GM18507 (cell line): ENCODE data around the gene LGSN.
"Not testable (repeated sequence)": the region's sequence is repeated elsewhere in the genome, so short reads cannot be mapped to it uniquely, and the experiment has no call there.

Experiments
- DNase-seq: peaks from one replicate; pipeline ENCODE4 v3.0.0; 2011; ENCODE audit warnings: low read depth; ENCODE audit not compliant: insufficient read length; ENCODE audit errors: extremely low spot score
- FAIRE-seq: peaks from 2 replicates; lab custom pipeline; 2011; peaks lifted over from hg19 to GRCh38; lab: Jason Lieb, UNC

Gene LGSN, protein sequence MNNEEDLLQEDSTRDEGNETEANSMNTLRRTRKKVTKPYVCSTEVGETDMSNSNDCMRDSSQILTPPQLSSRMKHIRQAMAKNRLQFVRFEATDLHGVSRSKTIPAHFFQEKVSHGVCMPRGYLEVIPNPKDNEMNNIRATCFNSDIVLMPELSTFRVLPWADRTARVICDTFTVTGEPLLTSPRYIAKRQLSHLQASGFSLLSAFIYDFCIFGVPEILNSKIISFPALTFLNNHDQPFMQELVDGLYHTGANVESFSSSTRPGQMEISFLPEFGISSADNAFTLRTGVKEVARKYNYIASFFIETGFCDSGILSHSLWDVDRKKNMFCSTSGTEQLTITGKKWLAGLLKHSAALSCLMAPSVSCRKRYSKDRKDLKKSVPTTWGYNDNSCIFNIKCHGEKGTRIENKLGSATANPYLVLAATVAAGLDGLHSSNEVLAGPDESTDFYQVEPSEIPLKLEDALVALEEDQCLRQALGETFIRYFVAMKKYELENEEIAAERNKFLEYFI

GRCh38 chr6:63319939-63320338, at the start of gene LGSN:
LGSN (minus strand) TSS chr6:63319983; CDS start chr6:63319943, 40 bp downstream.
- FAIRE-seq (no peak), DNase-seq (no peak)

GRCh38 chr6:63368347-63368746, 48.6 kb upstream of the LGSN start:
- FAIRE-seq, result no peak

DNA sequence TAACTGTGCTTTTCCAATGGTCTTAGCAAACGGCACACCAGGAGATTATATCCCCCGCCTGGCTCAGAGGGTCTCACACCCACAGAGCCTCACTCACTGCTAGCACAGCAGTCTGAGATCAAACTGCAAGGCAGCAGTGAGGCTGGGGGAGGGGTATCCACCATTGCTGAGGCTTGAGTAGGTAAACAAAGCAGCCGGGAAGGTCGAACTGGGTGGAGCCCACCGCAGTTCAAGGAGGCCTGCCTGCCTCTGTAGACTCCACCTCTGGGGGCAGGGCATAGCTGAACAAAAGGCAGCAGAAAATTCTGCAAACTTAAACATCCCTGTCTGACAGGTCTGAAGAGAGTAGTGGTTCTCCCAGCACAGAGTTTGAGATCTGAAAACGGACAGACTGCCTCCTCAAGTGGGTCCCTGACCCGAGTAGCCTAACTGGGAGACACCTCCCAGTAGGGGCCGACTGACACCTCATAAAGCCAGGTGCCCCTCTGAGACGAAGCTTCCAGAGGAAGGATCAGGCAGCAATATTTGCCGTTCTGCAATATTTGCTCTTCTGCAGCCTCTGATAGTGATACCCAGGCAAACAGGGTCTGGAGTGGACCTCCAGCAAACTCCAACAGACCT, 42.8 kb upstream of the LGSN start:
- FAIRE-seq, DNase-seq: not testable (repeated sequence)

More at GRCh38 chr6:63368347-63368746, 48.6 kb upstream of the LGSN start:
- no peak for DNase-seq

GRCh38 chr6:63357384-63357783, 37.6 kb upstream of the LGSN start:
- FAIRE-seq, DNase-seq: not testable (repeated sequence)

GRCh38 chr6:63355632-63356031, 35.8 kb upstream of the LGSN start:
- FAIRE-seq, result no peak

DNA sequence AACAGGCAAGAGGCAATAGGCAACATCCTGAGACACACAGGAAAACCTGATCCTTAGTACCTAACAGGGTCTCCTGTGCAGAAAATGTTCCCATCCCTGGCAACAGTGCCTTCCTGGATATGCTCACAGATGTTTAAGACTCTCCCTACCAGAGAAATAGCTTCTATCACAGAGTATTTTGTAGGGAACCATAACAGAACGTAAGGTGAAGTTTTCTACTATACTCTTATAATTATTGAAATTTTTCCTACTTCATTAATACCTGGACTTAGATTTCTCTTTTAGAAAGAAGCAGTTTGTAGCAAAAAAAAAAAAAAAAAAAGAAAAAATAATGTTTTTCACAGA, 33.5 kb upstream of the LGSN start:
- FAIRE-seq (no peak), DNase-seq (no peak)

More at GRCh38 chr6:63355632-63356031, 35.8 kb upstream of the LGSN start:
- no peak for DNase-seq

- DNase-seq (peak; percentile 32), FAIRE-seq (peak; percentile 97)
These were observed 32.9 kb upstream of the LGSN start for GRCh38 chr6:63352544-63353285.

DNA sequence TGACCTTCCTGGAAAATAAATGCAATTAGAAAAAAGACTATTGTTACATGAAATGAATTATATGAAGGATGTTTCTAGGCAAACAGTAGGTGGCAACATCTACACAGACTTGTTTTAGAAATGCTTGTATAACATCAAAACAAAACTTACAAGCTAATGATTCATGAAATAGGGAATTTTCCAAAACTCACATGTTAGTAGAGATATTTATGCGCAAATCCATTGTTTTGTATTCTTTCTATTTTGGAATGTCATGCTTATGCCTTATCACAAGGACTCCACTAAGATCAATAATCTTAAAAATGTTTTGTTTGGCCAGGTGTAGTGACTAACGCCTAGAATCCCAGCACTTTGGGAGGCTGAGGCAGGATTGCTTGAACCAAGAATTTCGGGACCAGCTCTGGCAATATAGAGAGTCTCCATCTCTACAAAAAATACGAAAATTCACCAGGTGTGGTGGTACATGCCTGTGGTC, 32.3 kb upstream of the LGSN start:
- no peak for FAIRE-seq
- DNase-seq, result peak; percentile 5

GRCh38 chr6:63349401-63349800, 29.6 kb upstream of the LGSN start:
- no peak for DNase-seq
- FAIRE-seq, result no peak

- no peak for FAIRE-seq
These were observed 29.1 kb upstream of the LGSN start for GRCh38 chr6:63348836-63349235.

DNA sequence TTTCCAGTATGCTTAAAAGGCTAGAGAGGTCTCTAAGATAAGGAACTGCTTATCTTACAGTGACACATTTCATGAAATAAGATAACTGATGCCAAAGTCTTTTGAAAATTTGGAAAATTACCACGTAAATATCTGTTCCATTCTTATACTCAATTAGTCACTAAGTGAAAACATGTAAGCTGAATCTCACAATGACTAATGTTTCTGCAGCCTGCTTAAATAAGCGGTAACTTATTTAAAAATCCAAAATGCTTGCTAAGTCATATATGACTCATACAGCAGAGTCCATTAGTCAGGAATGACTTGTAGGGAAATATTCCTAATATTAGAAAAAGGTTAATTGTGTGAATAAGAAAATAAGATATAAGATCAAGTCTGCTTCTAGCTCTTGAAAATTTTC, 27.8 kb upstream of the LGSN start:
- FAIRE-seq, result peak; percentile 12

More at GRCh38 chr6:63348836-63349235, 29.1 kb upstream of the LGSN start:
- no peak for DNase-seq

DNA sequence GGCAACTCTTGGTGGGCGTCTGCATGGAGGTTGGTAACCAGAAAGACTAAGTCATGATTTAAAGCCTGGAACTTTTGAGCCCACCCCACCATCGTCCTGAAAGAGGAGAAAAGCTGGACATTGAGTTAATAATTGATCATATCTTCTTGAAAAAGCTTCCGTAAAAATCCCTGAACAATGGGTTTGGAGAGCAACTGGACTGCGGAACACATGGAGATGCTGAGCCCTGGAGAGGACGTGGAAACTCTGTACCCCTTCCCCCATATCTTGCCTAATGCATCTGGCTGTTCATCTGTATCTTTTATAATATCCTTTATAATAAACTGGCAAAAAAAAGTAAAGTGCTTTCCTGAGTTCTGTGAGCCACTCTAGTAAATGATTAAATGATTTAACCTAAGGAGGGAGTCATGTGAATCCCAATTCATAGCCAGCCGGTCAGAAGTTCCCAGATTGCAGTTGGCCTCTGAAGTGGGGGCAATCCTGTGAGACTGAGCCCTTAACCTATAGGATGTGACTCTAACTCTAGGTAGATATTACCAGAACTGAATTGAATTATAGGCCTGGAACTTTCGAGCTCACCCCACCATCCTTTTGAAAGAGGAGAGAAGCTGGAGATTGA, 26.5 kb upstream of the LGSN start:
- DNase-seq, result no peak
- no peak for FAIRE-seq

More for the DNA sequence above, 27.8 kb upstream of the LGSN start:
- no peak for DNase-seq

- DNase-seq (no peak), FAIRE-seq (no peak)
These were observed 20.6 kb upstream of the LGSN start for GRCh38 chr6:63340351-63340750.

GRCh38 chr6:63334652-63335051, 14.9 kb upstream of the LGSN start:
- not testable (repeated sequence) for FAIRE-seq, DNase-seq

DNA sequence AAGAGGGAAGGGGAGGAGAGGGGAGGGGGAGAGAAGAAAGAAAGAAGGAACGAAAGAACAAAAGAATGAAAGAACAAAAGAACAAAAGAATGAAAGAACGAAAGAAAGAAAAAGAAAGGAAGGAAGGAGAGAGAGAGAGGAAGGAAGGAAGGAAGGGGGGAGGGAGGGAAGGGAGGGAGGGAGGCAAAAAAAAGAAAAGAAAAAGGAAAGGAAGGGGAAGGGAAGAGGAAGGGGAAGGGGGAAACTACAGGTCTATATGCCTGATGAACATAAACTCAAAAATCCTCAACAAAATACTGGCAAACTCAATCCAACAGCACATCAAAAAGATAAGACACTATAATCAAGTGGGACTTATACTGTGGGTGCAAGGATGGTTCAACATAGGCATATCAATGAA, 13.7 kb upstream of the LGSN start:
- DNase-seq (no peak), FAIRE-seq (no peak)

GRCh38 chr6:63326630-63327029, 6.8 kb upstream of the LGSN start:
- DNase-seq, FAIRE-seq: not testable (repeated sequence)

GRCh38 chr6:63322981-63323380, 3.2 kb upstream of the LGSN start:
- no peak for DNase-seq
- no peak for FAIRE-seq

DNA sequence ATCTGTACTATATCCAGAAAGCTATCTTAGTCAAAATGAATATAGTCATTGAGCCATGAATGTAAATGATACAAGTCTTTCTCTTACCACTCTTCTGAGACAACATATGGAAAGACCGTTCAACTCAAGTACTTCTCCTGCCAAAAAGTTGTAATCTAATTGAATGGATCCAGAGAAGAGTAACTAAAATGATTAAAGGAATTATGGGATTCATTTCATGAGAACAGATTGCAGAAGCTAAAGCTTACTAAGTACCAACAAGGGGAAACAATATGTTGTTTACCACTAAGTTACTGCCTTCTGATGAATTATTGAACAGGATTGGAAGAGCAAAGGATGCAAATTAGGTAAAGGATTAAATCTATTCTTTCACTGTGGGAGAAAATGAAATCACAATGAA, 2.0 kb upstream of the LGSN start:
- DNase-seq (no peak), FAIRE-seq (no peak)

DNA sequence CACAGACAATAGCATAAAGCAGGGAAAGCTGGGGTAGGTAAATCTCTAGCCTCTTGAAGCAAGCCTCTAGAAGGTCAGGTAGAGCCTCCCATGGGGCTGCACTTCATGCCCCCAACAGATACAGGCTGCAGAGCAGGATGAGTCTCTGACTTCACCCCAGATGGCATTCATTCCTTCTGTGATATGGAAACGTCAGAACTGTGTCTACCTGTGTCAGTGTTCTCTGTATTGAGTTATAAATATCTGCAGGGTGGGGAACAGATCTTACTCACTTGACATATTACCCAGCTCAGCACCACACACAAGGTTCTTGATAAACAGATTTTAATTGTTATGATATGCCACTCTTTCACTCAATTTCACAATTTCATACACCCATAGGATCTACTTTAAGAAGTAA, 2.1 kb downstream of the LGSN start:
- FAIRE-seq, result no peak
- no peak for DNase-seq
